Measurements from ENCODE around the gene BRDT.

- TF ChIP-seq CTCF (IDR thresholded peaks at IDR 0.05; ENCODE audit: insufficient read depth, low read depth, low read length) (no peak), EZH2 (IDR thresholded peaks at IDR 0.05; ENCODE audit: insufficient read depth, low read length) (no peak)
These were observed 48.0 kb upstream of the BRDT start for GRCh38 chr1:91901231-91901630.

All from astrocyte (in vitro differentiated cells and primary cell).